Stimulated activated CD8-positive, alpha-beta memory T cell treated with anti-CD3 and anti-CD28 coated beads, Interleukin-4, amount 100 ng/mL, for 1 hour (primary cell): Measurements from ENCODE around the gene USP20.
"Not testable (repeated sequence)": the region's sequence is repeated elsewhere in the genome, so short reads cannot be mapped to it uniquely, and the experiment has no call there.

ENCODE experiments used
- DNase-seq, 2 donors: peaks; one replicate each; pipeline ENCODE4 v3.0.0-alpha.2; 2020; ENCODE audit warnings: low read depth in 2 of 2, low spot score in 1 of 2

The USP20 gene

DNA sequence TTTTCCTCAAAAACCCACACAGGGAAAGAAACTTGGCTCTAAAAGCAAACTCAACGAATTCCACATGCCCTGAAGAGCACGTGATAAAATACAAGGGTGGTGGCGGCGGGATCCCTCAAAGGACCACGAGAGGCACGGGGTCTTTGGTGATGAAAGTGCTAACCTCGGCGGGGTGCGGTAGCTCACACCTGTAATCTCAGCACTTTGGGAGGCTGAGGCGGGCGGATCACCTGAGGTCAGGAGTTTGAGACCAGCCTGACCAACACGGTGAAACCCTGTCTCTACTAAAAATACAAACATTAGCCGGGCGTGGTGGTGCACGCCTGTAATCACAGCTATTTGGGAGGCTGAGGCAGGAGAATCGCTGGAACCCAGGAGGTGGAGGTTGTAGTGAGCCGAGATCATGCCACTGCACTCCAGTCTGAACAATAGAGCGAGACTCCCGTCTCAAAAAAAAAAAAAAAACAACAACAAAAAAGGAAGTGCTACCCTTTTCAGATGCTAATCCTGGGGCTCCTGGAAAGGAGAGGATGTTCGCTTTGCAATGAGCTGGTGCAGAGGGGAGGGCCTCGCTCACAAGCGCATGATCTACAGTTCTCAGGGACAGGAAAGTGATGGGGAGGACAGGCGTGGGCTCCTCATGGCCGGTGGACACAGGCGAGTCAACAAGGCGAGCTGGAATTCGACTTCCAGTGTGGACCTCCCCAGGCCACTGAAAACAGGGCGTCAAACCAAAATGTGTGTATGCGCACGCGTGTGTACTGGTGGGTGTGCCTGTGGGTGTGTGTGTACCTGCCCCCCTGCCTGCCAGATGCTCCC is 54.1 kb downstream of the USP20 start:
- DNase-seq: no peak

GRCh38 chr9:129889941-129890717 is 54.9 kb downstream of the USP20 start:
- DNase-seq: no peak

DNA sequence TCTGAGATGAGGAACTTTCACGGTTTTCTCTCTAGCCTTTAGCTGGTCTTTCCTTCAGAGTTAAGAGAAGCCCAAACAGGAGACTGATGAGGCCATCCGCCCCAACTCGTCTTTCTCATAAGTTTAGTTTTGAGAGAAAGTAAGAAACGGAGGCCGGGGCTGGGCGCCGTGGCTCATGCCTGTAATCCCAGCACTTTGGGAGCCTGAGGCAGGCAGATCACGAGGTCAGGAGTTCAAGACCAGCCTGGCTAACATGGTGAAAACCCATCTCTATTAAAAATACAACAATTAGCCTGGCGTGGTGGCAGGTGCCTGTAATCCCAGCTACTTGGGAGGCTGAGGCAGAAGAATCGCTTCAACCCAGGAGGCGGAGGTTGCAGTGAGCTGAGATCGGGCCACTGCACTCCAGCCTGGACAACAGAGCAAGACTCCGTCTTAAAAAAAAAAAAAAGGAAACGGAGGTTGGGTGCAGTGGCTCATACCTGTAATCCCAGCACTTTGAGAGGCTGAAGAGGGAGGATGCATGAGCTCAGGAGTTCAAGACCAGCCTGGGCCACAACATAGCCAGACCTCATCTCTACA is 55.6 kb downstream of the USP20 start:
- DNase-seq: not testable (repeated sequence)

GRCh38 chr9:129891569-129891968 is 56.3 kb downstream of the USP20 start:
- no peak for DNase-seq

GRCh38 chr9:129894120-129894823 is 59.0 kb downstream of the USP20 start:
- DNase-seq: no peak

- DNase-seq: no peak
Measured at GRCh38 chr9:129895376-129896268, 60.4 kb downstream of the USP20 start.

DNA sequence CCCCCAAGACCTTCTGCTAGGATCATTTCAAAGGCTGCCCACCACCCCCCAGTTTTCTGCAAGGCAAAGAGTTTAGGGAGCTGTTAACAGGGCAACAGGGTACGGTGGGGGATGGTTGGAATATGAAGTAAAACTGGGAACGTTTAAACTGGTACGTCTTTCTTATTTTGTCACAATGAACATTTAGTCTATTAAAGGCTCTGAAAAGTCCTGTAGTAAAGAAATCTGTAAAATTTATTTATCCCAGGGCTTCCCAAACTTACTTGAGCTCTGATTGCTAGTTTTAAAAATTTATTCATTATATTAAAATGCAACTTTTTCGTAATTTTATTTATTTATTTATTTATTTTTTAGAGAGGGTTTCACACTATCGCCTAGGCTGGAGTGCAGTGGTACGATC is 62.0 kb downstream of the USP20 start:
- DNase-seq: no peak

GRCh38 chr9:129898185-129898584 is 62.9 kb downstream of the USP20 start:
- DNase-seq: no peak

DNA sequence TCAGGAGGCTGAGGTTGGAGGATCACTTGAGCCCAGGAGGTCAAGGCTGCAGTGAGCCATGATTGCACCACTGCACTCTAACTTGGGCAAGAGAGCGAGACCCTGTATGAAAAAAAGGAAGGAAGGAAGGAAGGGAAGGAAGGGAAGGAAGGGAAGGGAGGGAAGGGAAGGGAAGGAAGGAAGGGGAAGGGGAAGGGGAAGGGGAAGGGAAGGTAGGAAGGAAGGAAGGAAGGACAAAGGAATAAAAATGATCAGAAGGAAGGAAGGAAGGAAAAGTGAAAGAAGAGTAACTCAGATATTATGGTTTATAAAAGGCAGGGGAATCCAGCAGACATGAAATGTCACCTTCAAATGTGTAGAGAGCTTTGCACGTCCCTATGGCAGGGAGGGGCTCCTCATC is 64.4 kb downstream of the USP20 start:
- DNase-seq: no peak

DNA sequence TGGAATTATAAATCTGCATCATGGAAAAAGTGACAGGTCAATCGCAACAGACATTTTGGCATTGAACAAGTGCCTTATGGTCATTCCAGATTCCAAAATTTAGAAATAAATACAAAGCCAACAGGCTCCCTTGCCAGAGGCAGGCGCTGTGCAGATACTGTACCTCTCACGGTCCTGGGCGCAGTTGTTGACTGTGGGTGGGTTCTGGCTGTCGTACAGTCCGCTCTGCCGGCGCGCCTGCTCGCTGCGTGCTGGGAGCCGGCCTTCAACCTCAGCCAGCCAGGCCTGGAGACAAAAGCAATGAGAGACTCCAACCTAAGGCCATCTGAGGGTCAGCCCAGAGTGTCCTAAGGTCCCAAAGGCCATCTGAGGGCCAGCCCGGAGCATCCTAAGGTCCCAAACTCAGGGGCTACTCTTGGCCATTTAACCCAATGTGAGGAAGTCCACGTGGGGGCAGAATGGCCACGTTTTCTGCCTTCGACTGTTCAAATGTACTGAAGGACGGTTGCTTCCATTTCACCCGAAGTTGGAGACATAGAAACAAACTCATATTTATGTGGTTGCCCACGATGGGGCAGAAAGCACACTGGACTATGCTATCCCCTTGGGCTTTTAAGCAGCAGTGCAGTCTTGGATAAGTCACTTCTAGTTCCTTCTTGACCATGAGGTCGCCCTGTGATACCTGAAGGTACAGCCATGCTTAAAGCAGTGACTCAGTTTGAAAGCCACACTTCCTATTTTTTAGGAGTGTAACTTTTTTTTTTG is 65.2 kb downstream of the USP20 start:
- DNase-seq: no peak

- no peak for DNase-seq
Measured at GRCh38 chr9:129901993-129902739, 66.9 kb downstream of the USP20 start.

- no peak for DNase-seq
Measured at GRCh38 chr9:129902740-129903134, 67.5 kb downstream of the USP20 start.

GRCh38 chr9:129904734-129905133 is 69.5 kb downstream of the USP20 start:
- no peak for DNase-seq

DNA sequence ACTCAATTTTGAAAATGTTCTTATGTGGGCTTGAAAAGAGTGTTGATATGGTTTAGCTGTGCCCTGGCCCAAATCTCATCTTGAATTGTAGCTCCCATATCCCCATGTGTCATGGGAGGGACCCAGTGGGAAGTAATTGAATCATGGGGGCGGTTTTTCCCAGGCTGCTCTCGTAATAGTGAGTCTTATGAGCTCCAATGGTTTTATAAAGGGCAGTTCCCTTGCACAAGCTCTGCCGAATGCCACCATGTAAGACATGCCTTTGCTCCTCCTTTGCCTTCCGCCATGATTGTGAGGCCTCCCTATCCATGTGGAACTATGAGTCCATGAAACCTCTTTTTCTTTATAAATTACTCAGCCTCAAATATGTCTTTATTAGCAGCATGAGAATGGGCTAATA is 71.0 kb downstream of the USP20 start:
- no peak for DNase-seq

GRCh38 chr9:129907201-129907600 is 71.9 kb downstream of the USP20 start:
- DNase-seq: no peak

GRCh38 chr9:129908906-129909305 is 73.6 kb downstream of the USP20 start:
- DNase-seq: no peak

DNA sequence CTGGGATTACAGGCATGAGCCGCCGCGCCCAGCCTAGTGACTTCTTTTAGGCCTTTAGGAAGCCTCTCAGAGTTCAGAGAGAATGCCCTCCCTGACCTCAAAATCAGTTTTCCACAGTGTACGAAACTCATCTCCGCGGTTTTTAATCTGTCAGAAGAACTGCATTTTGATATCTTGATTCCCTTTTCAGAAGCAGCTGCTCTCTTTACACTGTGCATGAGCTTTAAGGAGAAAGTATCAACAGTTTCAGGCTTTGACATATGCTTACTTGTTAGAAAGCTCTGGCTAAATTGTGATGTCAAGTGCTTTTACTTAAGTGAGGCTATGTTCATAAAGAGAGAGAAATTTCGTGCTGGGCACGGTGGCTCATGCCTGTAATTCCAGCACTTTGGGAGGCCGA is 74.6 kb downstream of the USP20 start:
- DNase-seq: no peak

- DNase-seq: no peak
Measured at GRCh38 chr9:129910628-129911567, 75.6 kb downstream of the USP20 start.
